HEK293 (cell line): ENCODE results near the gene BMP2.

Experiments
- CTCF ChIA-PET: fragments of 350-600 bp; formaldehyde crosslinking; extraction: SDS; loops from one replicate; lab custom pipeline; 2021; ENCODE audit warnings: antibody characterized with exemption; lab: Yijun Ruan, JAX
- POLR2A ChIA-PET: fragments of 300-600 bp; formaldehyde crosslinking; extraction: SDS; loops from one replicate; lab custom pipeline; 2020; ENCODE audit warnings: antibody characterized with exemption, inconsistent platforms; lab: Yijun Ruan, JAX
- H3K27ac ChIP-seq: fragments of 200-500 bp; sonication (Bioruptor generic); 2 replicates; pipeline ENCODE4 v1.5.1; 2014; ENCODE audit warnings: low read depth, low read length, control low read depth, inconsistent platforms; ENCODE audit errors: extremely low read depth
- H3K36me3 ChIP-seq, 2 experiments: fragments of 200-500 bp in 1 of 2; sonication (Bioruptor generic) in 1 of 2; 1 replicate in 1 of 2; 2 replicates in 1 of 2; pipeline ENCODE4 v1.5.1; 2014 to 2017; ENCODE audit warnings: inconsistent platforms in 2 of 2, low read length in 2 of 2; ENCODE audit not compliant: control insufficient read depth in 2 of 2, insufficient read depth in 1 of 2
- H3K4me1 ChIP-seq: fragments of 200-500 bp; sonication (Bioruptor generic); 2 replicates; pipeline ENCODE4 v1.5.1; 2014; ENCODE audit warnings: mild to moderate bottlenecking, low read length, inconsistent platforms; ENCODE audit not compliant: control insufficient read depth, insufficient read depth
- H3K4me3 ChIP-seq: 2 replicates; pipeline ENCODE4 v1.5.1; 2011; ENCODE audit warnings: low read depth, mild to moderate bottlenecking, control low read depth, low read length, moderate library complexity
- H3K9me3 ChIP-seq: fragments of 200-500 bp; sonication (Bioruptor generic); 2 replicates; pipeline ENCODE4 v1.5.1; 2014; ENCODE audit warnings: low read depth, low read length, inconsistent platforms; ENCODE audit not compliant: control insufficient read depth, insufficient read depth
- ELK4 ChIP-seq: IDR thresholded peaks from 2 replicates; pipeline ENCODE4 v1.6.1; 2011; ENCODE audit warnings: mild to moderate bottlenecking, low read depth, low read length, borderline replicate concordance
- GLIS1 ChIP-seq: fragments of 450-650 bp; formaldehyde crosslinking; IDR thresholded peaks from 2 replicates; pipeline ENCODE4 v1.5.1; 2016; ENCODE audit warnings: missing biosample characterization, missing genetic modification characterization
- KLF8 ChIP-seq: fragments of 450-650 bp; formaldehyde crosslinking; IDR thresholded peaks from 2 replicates; pipeline ENCODE4 v1.5.1; 2016; ENCODE audit warnings: missing biosample characterization, missing genetic modification characterization
- REPIN1 ChIP-seq: fragments of 450-650 bp; formaldehyde crosslinking; IDR thresholded peaks from 2 replicates; pipeline ENCODE4 v1.5.1; 2017; ENCODE audit warnings: missing biosample characterization, missing genetic modification characterization, low read depth
- SALL2 ChIP-seq: fragments of 450-650 bp; formaldehyde crosslinking; IDR thresholded peaks from 2 replicates; pipeline ENCODE4 v1.5.0; 2017; ENCODE audit warnings: missing biosample characterization, mild to moderate bottlenecking, missing genetic modification characterization, borderline replicate concordance
- SCRT1 ChIP-seq: fragments of 450-650 bp; formaldehyde crosslinking; IDR thresholded peaks from 2 replicates; pipeline ENCODE4 v1.5.1; 2016; ENCODE audit warnings: missing biosample characterization, missing genetic modification characterization, borderline replicate concordance
- TSHZ1 ChIP-seq: fragments of 450-650 bp; formaldehyde crosslinking; IDR thresholded peaks from 2 replicates; pipeline ENCODE4 v1.5.1; 2016; ENCODE audit warnings: missing biosample characterization, missing genetic modification characterization, borderline replicate concordance
- ZBTB20 ChIP-seq: fragments of 450-650 bp; formaldehyde crosslinking; IDR thresholded peaks from 2 replicates; pipeline ENCODE4 v1.5.1; 2016; ENCODE audit warnings: missing biosample characterization, missing genetic modification characterization
- ZBTB21 ChIP-seq: fragments of 450-650 bp; formaldehyde crosslinking; IDR thresholded peaks from 2 replicates; pipeline ENCODE4 v1.5.1; 2017; ENCODE audit warnings: missing biosample characterization, missing genetic modification characterization
- ZEB2 ChIP-seq: fragments of 450-650 bp; formaldehyde crosslinking; IDR thresholded peaks from 2 replicates; pipeline ENCODE4 v1.5.1; 2016; ENCODE audit warnings: missing biosample characterization, missing genetic modification characterization
- ZFP37 ChIP-seq: fragments of 450-650 bp; formaldehyde crosslinking; IDR thresholded peaks from 2 replicates; pipeline ENCODE4 v1.5.1; 2016; ENCODE audit warnings: missing biosample characterization, missing genetic modification characterization
- ZNF138 ChIP-seq: fragments of 450-650 bp; formaldehyde crosslinking; IDR thresholded peaks from 2 replicates; pipeline ENCODE4 v1.5.1; 2016; ENCODE audit warnings: missing biosample characterization, missing genetic modification characterization, borderline replicate concordance
- ZNF146 ChIP-seq: fragments of 450-650 bp; formaldehyde crosslinking; IDR thresholded peaks from 2 replicates; pipeline ENCODE4 v1.5.1; 2016; ENCODE audit warnings: missing biosample characterization, missing genetic modification characterization
- ZNF184 ChIP-seq: fragments of 450-650 bp; IDR thresholded peaks from 2 replicates; pipeline ENCODE4 v1.5.1; 2018; ENCODE audit warnings: missing biosample characterization, mild to moderate bottlenecking, missing genetic modification characterization
- ZNF211 ChIP-seq: fragments of 450-650 bp; formaldehyde crosslinking; IDR thresholded peaks from 2 replicates; pipeline ENCODE4 v1.5.1; 2016; ENCODE audit warnings: low read depth, missing biosample characterization, missing genetic modification characterization
- ZNF302 ChIP-seq: fragments of 450-650 bp; formaldehyde crosslinking; IDR thresholded peaks from 2 replicates; pipeline ENCODE4 v1.5.1; 2016; ENCODE audit warnings: missing biosample characterization, missing genetic modification characterization, low read depth
- ZNF324 ChIP-seq: fragments of 450-650 bp; formaldehyde crosslinking; IDR thresholded peaks from 2 replicates; pipeline ENCODE4 v1.5.1; 2016; ENCODE audit warnings: missing biosample characterization, missing genetic modification characterization
- ZNF514 ChIP-seq: fragments of 450-650 bp; formaldehyde crosslinking; IDR thresholded peaks from 2 replicates; pipeline ENCODE4 v1.5.1; 2016; ENCODE audit warnings: missing biosample characterization, missing genetic modification characterization
- ZNF558 ChIP-seq: fragments of 450-650 bp; formaldehyde crosslinking; IDR thresholded peaks from 2 replicates; pipeline ENCODE4 v1.5.1; 2016; ENCODE audit warnings: missing biosample characterization, missing genetic modification characterization
- ZNF610 ChIP-seq: fragments of 450-650 bp; formaldehyde crosslinking; IDR thresholded peaks from 2 replicates; pipeline ENCODE4 v1.5.1; 2016; ENCODE audit warnings: missing biosample characterization, missing genetic modification characterization, borderline replicate concordance
- ZNF623 ChIP-seq: fragments of 450-650 bp; formaldehyde crosslinking; IDR thresholded peaks from 2 replicates; pipeline ENCODE4 v1.5.1; 2016; ENCODE audit warnings: missing biosample characterization, missing genetic modification characterization
- ZNF626 ChIP-seq: fragments of 450-650 bp; sonication (Bioruptor Pico); formaldehyde crosslinking; IDR thresholded peaks from 2 replicates; pipeline ENCODE4 v1.5.1; 2018; ENCODE audit warnings: missing biosample characterization, missing genetic modification characterization, inconsistent platforms
- ZNF701 ChIP-seq: fragments of 450-650 bp; formaldehyde crosslinking; IDR thresholded peaks from 2 replicates; pipeline ENCODE4 v1.5.1; 2016; ENCODE audit warnings: missing biosample characterization, missing genetic modification characterization
- ZNF747 ChIP-seq: fragments of 450-650 bp; formaldehyde crosslinking; IDR thresholded peaks from 2 replicates; pipeline ENCODE4 v1.5.1; 2016; ENCODE audit warnings: missing biosample characterization, missing genetic modification characterization
- ZNF785 ChIP-seq: fragments of 450-650 bp; formaldehyde crosslinking; IDR thresholded peaks from 2 replicates; pipeline ENCODE4 v1.5.1; 2016; ENCODE audit warnings: missing biosample characterization, missing genetic modification characterization
- TF ChIP-seq, protein P1 (sequence below): fragments of 450-650 bp; formaldehyde crosslinking; IDR thresholded peaks from 2 replicates; pipeline ENCODE4 v1.5.1; 2016; ENCODE audit warnings: missing biosample characterization, missing genetic modification characterization
- TF ChIP-seq, protein P2 (sequence below): fragments of 450-650 bp; formaldehyde crosslinking; IDR thresholded peaks from 2 replicates; pipeline ENCODE4 v1.5.1; 2016; ENCODE audit warnings: missing biosample characterization, missing genetic modification characterization

Gene BMP2

GRCh38 chr20:6824401-6824800 lies 56.9 kb downstream of the BMP2 start (continued):
- TF ChIP-seq TSHZ1: no peak
- TF ChIP-seq ZNF138 (tag by site-specific recombination): no peak
- TF ChIP-seq ZFP37 (tag by site-specific recombination): no peak
- no peak for TF ChIP-seq SALL2 (tag by site-specific recombination)
- TF ChIP-seq GLIS1: no peak
- no peak for TF ChIP-seq ZNF211 (tag by site-specific recombination)
- TF ChIP-seq ZBTB21: no peak
- no peak for TF ChIP-seq ZNF623 (tag by site-specific recombination)
- no peak for TF ChIP-seq ZNF146 (tag by site-specific recombination)

DNA sequence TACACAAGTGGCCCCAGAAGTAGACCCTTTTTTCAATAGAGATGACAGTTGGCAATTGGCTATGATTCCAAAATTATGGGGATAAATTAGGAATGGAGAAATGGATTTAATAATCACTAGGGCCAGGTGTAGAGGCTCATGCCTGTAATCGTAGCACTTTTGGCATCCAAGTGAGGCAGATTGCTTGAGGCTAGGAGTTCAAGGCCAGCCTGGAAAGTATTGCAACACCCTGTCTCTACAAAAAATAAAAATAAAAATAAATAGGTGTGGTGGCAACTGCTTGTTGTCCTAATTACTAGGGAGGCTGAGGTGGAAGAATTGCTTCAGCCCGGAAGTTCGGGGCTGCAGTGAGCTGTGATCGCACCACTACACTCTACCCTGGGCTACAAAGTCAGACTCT lies 60.0 kb downstream of the BMP2 start:
- Histone ChIP-seq H3K9me3 (no peaks in the 10 kb centered on the region), H3K4me1 (no peaks in the 10 kb centered on the region), H3K4me3 (no peak overlapping the region), H3K27ac (no peak overlapping the region), H3K36me3 (no peaks in the 10 kb centered on the region)
- ChIA-PET POLR2A (no interaction called here), CTCF (interaction anchor here (0.6 to 3.3 kb wide), 10 partner anchors 8 to 1034 kb away, joined by 3 to 12 read pairs (median 4); no protein-coding TSS in a partner anchor)
- TF ChIP-seq ZEB2 (no peak), ELK4 (no peak), ZBTB20 (tag by site-specific recombination) (no peak), ZNF785 (tag by site-specific recombination) (no peak), ZNF610 (no peak), ZNF324 (tag by site-specific recombination) (no peak), ZNF626 (tag by site-specific recombination) (no peak), ZNF302 (tag by site-specific recombination) (no peak), ZNF514 (tag by site-specific recombination) (no peak), ZNF701 (no peak), SCRT1 (tag by site-specific recombination) (no peak), ZNF747 (tag by site-specific recombination) (no peak), REPIN1 (no peak), ZNF558 (tag by site-specific recombination) (no peak), KLF8 (tag by site-specific recombination) (no peak), ZNF184 (tag by site-specific recombination) (no peak)
- TF ChIP-seq, protein P1, sequence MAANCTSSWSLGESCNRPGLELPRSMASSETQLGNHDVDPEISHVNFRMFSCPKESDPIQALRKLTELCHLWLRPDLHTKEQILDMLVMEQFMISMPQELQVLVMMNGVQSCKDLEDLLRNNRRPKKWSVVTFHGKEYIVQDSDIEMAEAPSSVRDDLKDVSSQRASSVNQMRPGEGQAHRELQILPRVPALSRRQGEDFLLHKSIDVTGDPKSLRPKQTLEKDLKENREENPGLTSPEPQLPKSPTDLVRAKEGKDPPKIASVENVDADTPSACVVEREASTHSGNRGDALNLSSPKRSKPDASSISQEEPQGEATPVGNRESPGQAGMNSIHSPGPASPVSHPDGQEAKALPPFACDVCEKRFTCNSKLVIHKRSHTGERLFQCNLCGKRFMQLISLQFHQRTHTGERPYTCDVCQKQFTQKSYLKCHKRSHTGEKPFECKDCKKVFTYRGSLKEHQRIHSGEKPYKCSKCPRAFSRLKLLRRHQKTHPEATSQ (tag by site-specific recombination): no peak
- TF ChIP-seq, protein P2, sequence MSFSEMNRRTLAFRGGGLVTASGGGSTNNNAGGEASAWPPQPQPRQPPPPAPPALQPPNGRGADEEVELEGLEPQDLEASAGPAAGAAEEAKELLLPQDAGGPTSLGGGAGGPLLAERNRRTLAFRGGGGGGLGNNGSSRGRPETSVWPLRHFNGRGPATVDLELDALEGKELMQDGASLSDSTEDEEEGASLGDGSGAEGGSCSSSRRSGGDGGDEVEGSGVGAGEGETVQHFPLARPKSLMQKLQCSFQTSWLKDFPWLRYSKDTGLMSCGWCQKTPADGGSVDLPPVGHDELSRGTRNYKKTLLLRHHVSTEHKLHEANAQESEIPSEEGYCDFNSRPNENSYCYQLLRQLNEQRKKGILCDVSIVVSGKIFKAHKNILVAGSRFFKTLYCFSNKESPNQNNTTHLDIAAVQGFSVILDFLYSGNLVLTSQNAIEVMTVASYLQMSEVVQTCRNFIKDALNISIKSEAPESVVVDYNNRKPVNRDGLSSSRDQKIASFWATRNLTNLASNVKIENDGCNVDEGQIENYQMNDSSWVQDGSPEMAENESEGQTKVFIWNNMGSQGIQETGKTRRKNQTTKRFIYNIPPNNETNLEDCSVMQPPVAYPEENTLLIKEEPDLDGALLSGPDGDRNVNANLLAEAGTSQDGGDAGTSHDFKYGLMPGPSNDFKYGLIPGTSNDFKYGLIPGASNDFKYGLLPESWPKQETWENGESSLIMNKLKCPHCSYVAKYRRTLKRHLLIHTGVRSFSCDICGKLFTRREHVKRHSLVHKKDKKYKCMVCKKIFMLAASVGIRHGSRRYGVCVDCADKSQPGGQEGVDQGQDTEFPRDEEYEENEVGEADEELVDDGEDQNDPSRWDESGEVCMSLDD (tag by site-specific recombination): no peak
